Retina (tissue), 1 donor: ENCODE results near the gene ZMIZ1.
A peak's percentile ranks its signal among the peaks of the same experiment; 100 is the strongest.
"Not testable (repeated sequence)": the region's sequence is repeated elsewhere in the genome, so short reads cannot be mapped to it uniquely, and the experiment has no call there.

Experiments used
- DNase-seq: peaks from one replicate; pipeline ENCODE4 v3.0.0-alpha.2; 2016

Gene ZMIZ1

DNA sequence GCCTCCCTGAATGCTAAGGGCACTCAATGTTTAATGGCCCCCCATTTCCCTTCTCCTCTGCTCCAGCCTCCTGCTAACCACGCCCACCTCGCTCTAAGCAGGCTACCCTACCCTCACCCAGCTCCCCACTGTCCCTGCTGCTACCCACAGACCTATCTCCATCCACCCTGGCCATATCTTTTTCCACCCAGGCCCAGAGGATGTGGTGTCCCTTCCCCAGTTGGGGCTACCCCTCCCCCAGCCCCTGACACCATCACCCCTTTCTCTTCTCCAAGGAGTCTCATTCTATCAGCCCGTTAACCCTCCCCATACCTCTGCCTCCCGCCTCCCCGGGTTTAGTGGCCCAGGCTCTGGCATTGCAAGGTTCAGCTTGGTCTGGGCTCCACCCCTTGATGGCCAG, 249.6 kb downstream of the ZMIZ1 start:
- DNase-seq: no peak

DNA sequence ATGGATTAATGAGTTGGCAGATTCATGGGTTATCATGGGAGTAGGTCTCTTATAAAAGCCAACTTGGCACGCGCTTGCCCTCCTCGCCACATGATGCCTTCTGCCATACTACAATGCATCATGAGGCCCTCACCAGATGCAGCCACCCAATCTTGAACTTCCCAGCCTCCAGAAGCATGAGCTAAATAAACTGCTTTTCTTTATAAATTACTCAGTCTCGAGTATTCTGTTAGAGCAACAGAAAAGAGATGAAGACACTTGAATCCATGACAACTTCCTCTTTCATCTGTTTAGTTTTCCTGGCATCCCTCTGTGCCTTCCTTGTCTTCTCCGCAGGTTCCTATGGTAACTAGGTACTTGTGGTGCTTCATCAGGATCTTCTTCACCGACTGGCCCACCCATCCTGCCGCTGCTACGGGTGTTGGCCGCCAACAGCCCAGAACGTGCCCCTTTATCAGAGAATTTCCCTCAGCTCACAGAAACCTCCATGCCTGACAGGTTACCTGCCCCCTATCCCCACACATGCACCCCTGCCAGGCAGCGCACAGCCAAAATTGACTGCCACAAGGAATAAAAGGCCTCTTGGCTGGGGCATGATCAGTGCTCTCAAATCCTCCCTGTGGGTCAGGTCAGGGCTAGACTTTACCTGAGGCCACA, 250.5 kb downstream of the ZMIZ1 start:
- DNase-seq: no peak

DNA sequence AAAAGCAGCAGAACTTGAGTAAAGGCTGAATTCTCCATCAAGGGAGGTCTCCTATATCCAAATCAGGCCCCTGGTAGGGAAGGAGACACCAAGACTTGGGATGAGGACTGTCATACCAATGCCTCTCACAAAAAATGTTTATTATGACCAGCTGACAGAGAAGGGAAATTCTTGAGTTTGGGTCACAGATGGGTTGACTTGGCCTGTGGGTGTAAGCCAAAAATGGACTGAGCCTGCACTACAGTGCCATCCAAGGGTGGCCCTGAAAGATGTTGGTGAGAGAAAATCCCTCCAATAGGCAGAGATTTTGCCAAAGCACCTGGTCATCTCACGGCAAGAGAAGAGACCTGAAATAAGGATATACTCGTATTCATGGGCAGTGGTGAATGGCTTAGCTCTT, 251.6 kb downstream of the ZMIZ1 start:
- DNase-seq: no peak

DNA sequence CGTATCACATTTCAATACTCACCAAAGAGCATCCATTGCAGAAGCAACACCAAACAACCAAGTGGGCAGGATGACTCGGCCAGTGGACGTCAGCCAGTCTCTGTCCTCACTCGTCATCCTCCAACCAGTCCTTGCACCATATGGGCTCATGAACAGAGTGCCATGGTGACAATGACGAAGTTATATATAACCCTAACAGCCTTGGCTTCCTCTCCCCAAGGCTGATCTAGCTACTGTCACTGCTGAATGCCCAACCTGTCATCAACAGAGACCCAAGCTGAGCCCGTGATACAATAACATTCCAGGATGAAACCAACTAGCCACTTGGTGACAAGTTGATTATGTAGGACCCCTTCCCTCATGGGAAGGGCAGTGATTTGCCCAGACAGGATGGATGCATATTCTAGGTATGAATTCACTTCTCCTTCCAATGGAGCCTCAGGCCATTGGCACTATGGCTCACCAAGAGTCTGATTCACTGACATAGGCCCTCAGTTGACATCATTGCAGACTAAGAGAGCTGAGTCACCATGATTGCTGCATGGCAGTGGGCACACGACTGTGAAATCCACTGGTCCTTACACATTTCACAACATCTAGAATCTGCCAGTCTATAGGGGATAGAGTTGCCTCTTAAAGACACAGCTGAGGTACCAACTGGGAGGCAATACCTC, 252.2 kb downstream of the ZMIZ1 start:
- DNase-seq: no peak

DNA sequence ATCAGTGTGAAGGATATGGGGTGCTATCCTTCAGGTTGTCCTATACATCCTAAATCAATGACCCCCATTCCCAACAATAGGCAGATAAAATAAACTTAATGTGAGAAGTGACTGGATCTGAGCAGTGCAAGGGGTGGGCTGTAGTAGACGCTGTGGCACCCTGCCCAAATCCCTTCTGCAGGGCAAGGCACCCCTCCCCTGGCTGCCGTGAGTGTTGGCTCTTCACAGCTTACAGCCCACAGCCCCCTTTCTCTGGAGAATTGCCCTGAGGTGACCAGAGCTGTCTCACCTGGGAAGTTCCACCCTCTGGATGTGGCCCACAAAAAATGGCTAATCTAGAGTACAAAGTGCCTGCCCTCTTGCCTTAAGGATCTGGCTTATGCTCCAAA, 252.7 kb downstream of the ZMIZ1 start:
- no peak for DNase-seq

DNA sequence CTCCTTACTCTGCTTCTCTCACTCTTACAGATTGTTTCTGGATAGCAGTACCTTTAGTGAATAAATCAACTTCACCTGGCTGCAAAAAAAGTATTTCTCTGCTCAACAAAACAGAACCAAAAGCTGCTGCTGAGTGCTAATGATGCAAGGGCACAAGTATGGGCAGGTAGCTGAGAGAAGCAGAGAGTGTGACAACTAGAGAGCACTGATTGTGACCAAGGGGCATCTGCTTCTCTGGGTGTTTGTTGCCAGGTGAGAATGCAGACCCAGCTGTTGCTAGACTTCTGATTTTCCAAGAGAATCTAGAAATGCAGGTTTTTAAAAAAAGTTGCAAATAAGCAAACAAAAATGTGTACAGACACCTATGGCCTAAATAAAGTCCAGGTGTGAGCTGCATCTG, 253.2 kb downstream of the ZMIZ1 start:
- DNase-seq: no peak

DNA sequence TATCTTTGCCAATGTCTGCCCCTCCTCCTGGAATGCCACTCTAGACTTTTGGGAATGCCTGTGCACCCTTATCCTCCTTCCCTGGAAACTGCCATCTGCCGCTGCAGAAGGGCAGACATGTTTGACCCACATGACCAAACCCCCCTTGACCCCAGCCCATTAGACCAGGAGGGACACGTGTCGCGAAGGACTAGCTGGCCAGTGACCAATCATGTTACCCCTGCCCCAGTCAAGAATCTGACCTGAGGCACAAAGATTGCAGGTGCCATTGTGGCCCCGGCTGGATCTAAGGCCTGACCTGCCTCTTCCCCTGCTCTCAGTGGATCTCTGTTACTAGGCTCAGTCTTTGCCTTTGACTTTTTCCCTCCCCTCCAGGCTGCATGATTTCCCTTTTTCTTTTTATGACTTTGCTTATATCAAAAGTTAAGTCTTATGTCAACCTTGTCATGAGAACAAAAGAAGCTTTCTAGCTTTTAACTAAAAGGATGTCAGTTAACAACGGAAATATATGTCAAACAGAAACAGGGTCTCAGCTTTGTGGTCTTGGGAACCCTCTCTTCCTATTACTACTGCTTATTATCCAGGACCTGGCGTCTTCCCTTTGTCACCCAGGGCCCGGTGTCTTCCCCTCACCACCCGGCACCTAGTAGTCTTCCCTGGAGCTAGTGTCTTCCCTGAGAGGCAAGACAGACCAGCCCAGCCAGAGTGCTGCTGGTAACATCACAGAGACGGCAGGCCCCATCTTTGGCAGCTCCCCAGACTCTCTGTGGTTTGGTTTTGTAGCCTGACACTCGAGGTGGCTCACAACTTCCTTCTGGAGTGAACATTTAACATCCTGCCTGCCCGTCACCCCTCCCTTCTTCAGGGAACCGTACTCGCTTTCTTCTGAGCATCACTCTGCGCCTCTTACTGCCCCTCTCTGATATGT, 254.1 kb downstream of the ZMIZ1 start:
- DNase-seq: no peak

DNA sequence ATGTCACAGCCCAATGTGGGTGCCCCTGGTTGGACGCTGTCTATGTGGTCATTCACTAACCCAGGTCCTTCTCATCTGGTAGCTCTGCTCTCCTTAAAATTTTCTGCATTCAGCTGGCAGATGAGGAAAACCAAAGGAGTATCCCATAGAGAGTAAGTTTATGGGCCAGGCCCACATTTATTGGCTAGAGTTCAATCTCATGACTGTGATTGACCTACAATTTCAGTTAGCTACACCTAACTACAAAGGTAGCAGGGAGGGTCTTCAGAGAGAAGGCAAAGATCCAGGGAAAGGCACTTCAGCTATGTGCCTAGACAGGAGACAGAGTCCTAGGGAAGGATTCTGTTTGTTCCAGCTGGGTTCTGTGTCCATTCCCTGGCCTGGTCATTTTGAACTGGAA, 254.8 kb downstream of the ZMIZ1 start:
- no peak for DNase-seq

DNA sequence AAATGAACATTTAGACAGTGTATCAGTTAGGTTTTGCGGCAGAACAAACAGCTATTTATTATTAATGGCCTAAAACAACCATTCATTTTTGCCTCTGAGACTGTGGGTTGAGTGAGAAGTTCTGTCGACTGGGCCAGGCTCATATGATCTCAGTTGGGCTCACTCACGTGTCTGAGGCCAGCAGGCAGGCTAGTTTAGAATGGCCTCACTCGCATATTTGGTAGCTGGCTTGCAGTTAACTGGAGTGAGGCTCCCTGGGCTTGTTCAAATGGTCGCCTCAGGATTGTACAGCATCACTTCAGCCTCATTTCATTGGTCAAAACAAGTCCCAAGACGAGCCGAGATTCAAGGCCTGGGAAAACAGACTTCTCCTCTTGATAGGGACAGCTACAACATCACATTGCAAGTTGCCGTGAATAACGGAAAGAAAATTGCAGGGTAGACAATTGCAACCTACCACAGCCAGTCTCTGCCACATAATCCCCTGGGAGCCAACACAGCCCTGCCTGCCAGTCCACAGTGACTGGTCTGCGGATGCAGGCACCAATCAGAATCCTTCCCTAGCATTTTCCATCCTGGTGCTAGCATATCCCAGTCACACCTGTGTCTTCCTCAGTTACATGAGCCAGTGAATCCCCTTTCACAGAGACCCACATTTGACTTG, 255.4 kb downstream of the ZMIZ1 start:
- no peak for DNase-seq

DNA sequence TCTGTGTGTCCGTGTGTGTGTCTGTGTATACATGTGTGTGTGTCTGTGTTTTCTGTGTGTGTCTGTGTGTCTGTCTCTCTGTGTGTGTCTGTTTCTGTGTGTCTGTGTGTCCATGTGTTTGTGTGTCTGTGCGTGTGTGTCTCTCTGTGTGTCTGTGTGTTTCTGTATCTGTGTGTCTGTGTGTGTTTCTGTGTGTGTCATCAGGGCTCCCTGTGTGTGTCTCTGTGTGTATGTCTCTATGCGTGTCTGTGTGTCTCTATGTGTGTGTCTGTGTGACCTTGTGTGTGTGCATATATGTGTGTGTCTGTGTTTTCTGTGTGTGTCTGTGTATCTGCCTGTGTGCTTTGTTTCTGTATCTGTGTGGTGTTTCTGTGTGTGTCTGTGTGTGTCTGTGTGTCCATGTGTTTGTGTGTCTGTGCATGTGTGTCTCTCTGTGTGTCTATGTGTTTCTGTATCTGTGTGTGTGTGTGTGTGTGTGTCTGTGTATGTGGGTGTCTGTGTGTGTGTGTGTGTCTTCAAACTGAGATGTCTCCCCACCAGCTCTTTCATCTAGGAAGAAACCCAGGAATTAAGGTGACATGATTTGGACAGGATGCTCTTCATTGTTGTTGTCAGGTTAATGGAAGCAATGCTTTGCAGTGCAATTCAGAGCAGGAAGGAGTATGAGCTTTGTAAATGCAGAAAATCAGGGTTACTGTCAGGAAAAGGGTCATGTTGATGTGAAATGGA, 257.8 kb downstream of the ZMIZ1 start:
- DNase-seq: no peak

DNA sequence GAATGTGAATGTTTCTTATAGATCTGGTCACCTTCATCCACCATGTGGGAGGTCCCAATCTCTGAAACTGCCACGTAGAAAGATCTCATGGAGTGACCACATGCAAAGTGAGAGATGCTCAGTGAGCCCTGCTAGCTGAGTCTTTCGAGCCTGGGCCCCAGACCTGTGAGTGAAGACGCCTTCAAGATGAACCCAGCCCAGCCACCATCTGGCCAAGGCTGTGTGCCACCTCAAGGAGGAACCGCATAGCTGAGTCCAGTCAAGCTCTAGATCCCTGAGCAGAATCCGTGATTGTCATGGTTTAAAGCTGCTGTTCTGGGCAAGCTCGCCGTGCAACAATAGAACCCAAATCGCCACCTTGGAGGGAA, 258.3 kb downstream of the ZMIZ1 start:
- DNase-seq: no peak

DNA sequence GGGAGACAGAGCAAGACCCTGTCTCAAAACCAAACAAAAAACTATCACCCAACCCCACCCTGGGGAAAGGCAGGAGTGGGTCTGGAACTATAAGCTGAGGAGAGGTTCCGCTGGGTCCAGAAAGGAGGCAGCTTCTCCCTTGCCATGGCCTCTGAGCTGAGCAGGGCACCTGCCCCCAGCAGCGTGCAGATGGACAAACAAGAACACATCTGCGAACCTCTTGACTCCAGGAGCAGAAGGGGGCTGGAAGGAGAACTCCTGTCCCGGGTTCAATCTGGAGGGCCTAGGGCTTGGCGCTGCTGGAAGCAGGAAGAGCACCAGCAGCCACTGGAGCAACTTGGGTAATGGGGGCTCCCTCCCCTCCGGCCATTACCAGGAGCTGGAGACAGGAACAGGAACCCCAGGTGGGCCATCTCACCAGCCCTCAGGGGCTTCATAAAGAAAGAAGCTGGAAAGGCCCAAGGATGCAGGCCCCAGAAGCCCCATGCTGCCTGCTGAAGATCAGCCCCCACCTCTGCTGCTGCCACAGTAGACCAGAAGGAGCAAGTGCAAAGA, 259.5 kb downstream of the ZMIZ1 start:
- DNase-seq: no peak

DNA sequence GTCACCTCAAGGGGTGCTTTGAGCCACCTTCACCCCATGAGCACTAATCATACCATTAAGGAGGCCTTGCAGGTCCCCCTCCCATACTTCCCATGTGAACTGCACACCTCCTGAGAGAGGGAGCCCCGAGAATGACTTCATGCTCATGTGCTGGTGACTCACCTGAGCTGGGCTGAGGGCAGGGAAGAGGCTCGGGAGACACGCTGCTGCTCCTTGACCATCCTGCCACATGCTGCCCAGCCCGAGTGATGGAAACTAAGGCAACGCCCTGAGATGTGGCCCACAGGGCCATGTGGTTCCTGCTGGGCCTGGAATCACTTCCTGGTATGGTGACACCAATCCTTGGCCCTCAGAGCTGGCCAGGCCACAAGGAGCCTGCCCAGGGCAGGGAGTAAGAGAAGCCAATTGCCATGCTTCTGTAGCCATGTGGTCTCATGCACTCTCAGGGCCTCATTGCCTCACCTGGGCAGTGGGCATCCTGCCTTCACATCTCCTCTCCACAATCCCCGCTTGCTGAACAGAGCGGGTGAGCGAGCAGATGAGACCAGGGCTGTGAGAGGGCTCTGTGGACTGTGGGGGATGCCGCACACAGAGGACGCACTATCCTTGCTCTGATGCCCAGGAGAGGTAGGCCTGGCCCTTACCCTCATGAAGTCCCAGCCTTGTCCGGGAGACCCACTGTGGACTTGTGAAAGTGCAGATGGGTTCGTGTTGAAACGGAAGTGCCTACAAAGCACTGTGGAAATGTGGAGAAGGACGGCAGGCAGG, 260.2 kb downstream of the ZMIZ1 start:
- no peak for DNase-seq

DNA sequence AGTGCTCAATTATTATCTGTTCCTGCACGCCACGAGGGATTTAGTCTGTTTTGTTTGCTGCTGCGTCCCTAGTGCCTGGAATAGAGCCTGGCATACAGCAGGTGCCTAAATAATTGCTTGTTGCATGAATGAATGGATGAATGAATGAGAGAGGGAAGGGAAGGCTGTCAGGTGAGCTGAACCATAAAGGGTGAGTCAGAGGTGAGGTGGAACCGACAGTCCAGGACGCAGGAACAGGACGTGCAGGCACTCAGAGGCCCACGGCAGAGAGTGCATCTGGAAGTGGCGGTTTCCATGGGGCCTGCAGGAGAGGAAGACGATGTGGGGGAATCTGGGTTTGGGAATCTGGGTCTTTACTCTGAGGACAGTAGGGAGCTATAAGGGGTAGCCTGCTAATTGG, 260.8 kb downstream of the ZMIZ1 start:
- no peak for DNase-seq

DNA sequence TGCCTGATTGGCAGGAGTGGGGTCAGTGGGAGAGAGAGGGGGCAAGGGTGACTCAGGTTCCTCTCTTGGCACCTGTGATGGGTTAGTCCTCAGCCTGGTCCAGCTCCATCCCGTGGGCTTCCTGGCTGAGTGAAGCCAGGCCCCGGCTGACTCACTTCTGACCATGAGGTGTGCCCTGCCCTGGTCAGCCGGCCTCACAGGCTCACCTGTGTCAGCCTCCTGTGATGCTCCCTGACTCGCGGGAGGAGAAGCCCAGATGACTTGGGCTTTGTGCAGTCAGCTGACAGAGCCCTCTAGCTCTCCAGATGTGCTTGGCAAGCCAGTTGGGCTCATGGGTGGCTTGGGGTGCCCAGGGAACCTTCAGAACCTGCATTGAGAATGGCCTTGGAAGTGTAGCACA, 262.5 kb downstream of the ZMIZ1 start:
- DNase-seq: no peak

DNA sequence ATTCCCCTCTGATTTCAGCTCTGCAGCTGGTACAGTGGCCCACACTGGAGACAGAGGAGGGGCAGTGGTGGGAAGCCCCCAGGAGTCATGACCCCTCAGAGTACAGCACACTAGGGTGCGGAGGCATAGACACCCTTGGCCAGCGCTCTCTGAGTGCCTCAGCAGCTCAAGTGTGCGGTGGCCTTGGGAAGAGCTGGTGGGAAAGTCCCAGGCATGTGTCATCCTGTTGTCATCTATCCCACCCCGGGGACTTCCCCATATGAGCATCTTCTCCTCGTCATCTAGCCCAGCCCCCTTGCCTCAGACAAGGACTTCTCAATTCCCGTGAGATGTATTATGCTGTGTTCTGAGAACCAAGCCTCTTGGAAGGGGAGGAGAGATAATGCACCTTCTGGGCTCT, 262.9 kb downstream of the ZMIZ1 start:
- DNase-seq: no peak

DNA sequence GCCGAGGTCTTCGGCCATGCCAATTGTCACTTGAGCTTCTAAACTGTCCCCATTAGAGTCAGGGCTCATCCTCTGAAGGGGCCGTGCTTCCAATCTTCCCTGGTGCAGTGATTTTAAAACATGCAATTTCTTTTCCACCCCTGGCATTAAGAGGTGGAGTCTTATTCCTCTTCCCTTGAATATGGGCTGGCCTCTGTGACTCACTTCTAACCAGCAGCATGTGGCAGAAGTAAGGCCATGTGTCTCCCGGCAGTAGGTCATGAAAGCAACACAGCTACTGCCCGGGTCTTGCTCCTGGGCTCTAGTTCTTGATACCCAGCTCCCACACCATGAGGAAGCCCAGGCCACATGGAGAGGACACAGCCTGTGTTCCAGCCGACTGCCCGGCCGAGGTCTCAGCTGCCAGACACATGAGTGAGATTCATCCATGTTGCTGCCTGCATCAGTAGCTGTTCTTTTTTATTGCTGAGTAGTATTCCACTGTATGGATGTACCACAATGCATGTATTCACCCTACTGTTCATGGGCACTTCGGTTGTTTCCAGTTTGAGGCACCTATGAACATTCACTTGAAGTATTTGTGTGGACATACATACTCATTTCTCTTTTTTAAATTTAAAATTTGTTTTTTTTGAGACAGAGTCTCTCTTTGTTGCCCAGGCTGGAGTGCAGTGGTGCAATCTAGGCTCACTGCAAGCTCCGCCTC, 264.0 kb downstream of the ZMIZ1 start:
- DNase-seq: not testable (repeated sequence)

DNA sequence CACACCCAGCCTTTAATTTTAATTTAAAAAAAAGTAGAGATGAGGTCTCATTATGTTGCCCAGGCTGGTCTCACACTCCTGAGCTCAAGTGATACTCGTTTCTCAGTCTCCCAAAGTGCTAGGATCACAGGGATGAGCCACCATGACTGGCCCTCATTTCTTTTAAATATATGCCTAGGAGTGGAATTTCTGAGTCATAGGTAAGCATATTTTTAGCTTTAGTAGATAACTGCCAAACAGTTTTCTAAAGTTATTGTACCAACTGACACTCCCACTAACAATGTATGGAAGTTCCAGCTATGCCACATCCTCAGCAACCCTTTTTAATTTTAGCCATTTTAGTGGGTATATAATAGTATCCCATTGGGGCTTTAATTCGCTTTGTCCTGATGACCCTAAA, 264.7 kb downstream of the ZMIZ1 start:
- DNase-seq: no peak

DNA sequence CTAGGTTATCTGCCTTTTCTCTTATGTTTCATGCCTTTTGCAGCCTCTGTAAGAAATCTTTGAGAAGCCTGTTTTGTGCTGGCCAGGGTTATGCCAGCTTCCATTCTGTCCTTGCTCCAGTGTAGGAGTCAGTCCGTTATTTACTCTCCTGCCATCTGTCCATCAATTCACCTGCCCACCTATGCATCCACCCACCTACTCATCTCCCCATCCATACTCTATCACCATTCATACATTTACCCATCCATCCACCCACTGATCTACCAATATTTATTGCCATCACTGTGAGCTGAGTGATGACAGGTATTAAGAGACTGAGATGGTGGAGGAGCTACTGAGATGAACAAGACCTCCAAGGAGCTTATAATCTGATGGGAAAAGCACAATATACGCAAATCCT, 265.8 kb downstream of the ZMIZ1 start:
- DNase-seq: no peak

DNA sequence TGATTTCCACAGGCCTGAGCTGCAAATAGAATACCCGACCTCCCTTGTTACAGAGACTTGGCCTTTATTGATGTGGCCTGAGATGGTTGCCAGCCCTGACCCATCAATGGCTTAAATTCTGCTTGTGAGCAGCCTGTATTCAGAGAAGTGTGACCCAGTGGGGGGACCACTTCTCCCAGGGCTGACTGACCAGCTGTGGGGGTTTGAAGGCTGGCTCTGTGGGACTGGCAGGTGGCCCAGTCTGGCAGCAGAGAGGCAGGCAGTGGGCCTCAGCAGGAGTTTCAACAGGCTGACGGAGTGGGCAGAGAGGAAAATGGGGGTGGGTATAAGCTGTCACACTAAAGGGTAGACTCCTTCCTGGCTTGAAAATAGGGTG, 266.3 kb downstream of the ZMIZ1 start:
- peak; percentile 23 for DNase-seq
